ENCODE measurements around the gene ODAD4.
A peak's percentile ranks its signal among the peaks of the same experiment; 100 is the strongest.

Gene ODAD4

GRCh38 chr17:41975099-41976083, 45.0 kb downstream of the ODAD4 start:
- H3K4me2 ChIP-seq (ENCODE audit: low read length, poor library complexity, severe bottlenecking), result no peak overlapping the region
- no peak overlapping the region for H4K8ac ChIP-seq (ENCODE audit: low read length)
- no peaks in the 10 kb centered on the region for H3K9me3 ChIP-seq (ENCODE audit: control insufficient read depth, low read length)
- H3K4ac ChIP-seq (ENCODE audit: low read depth in 1 of 2, low read length in 2 of 2), result no peak overlapping the region
- no peak overlapping the region for H2AK5ac ChIP-seq (ENCODE audit: low read length, severe bottlenecking)
- 99% methylated on average over 9 of the region's 9 CpGs for WGBS
- peak overlapping the region; percentile 6 for H2BK15ac ChIP-seq (ENCODE audit: low read depth, poor library complexity, severe bottlenecking)
- DNase-seq, result no peak
- no peak overlapping the region for H4K91ac ChIP-seq (ENCODE audit: low read length)
- H3K27me3 ChIP-seq (ENCODE audit: control insufficient read depth in 1 of 2, insufficient read depth in 1 of 2, low read length in 2 of 2), result no peaks in the 10 kb centered on the region
- no peak overlapping the region for H3K14ac ChIP-seq (ENCODE audit: low read length in 2 of 2)
- H3K4me3 ChIP-seq (ENCODE audit: insufficient read depth in 1 of 2, low read depth in 1 of 2, low read length in 2 of 2), result peak overlapping the region in 1 of 2 experiments; percentile 56
- no peak overlapping the region for H3K23ac ChIP-seq (ENCODE audit: low read length in 2 of 2)
- peak overlapping the region in 1 of 2 experiments; percentile 24 for H2BK12ac ChIP-seq (ENCODE audit: low read length in 2 of 2)
- H3K36me3 ChIP-seq (ENCODE audit: control insufficient read depth in 1 of 2, insufficient read depth in 2 of 2, low read depth in 1 of 2, low read length in 2 of 2), result peaks cover 80 to 87% of the 10 kb centered on the region in 2 experiments
- peak overlapping the region; percentile 85 for H3K9ac ChIP-seq (ENCODE audit: low read length)
- H3K4me1 ChIP-seq (ENCODE audit: control insufficient read depth, insufficient read depth, low read depth, low read length), result peaks cover 12% of the 10 kb centered on the region
- no peak overlapping the region for H2BK5ac ChIP-seq (ENCODE audit: low read depth, low read length, poor library complexity, severe bottlenecking)
- no peak overlapping the region for H3K27ac ChIP-seq (ENCODE audit: low read length, poor library complexity, severe bottlenecking)
- peaks cover 21% of the 10 kb centered on the region for H3K79me1 ChIP-seq (replicated peaks; ENCODE audit: low read length, poor library complexity, severe bottlenecking)
- H2AFZ ChIP-seq (ENCODE audit: low read depth, low read length), result no peak overlapping the region
- H3K18ac ChIP-seq (ENCODE audit: low read depth in 1 of 2, low read length in 2 of 2), result no peak overlapping the region
- no peak overlapping the region for H2BK120ac ChIP-seq (ENCODE audit: low read depth, low read length)

- no peak overlapping the region for H2BK15ac ChIP-seq (ENCODE audit: low read depth, poor library complexity, severe bottlenecking)
- H4K91ac ChIP-seq (ENCODE audit: low read length), result no peak overlapping the region
- peaks cover 82 to 88% of the 10 kb centered on the region in 2 experiments for H3K36me3 ChIP-seq (ENCODE audit: control insufficient read depth in 1 of 2, insufficient read depth in 2 of 2, low read depth in 1 of 2, low read length in 2 of 2)
- peaks cover 21% of the 10 kb centered on the region for H3K79me1 ChIP-seq (replicated peaks; ENCODE audit: low read length, poor library complexity, severe bottlenecking)
- no peaks in the 10 kb centered on the region for H3K27me3 ChIP-seq (ENCODE audit: control insufficient read depth in 1 of 2, insufficient read depth in 1 of 2, low read length in 2 of 2)
- H2AFZ ChIP-seq (ENCODE audit: low read depth, low read length), result no peak overlapping the region
- H2BK12ac ChIP-seq (ENCODE audit: low read length in 2 of 2), result no peak overlapping the region
- peak overlapping the region; percentile 85 for H3K9ac ChIP-seq (ENCODE audit: low read length)
- H3K4me2 ChIP-seq (ENCODE audit: low read length, poor library complexity, severe bottlenecking), result no peak overlapping the region
- no peak overlapping the region for H2BK5ac ChIP-seq (ENCODE audit: low read depth, low read length, poor library complexity, severe bottlenecking)
- no peak overlapping the region for H3K23ac ChIP-seq (ENCODE audit: low read length in 2 of 2)
- no peak overlapping the region for H2BK120ac ChIP-seq (ENCODE audit: low read depth, low read length)
- no peak overlapping the region for H4K8ac ChIP-seq (ENCODE audit: low read length)
- peaks cover 12% of the 10 kb centered on the region for H3K4me1 ChIP-seq (ENCODE audit: control insufficient read depth, insufficient read depth, low read depth, low read length)
- no peak overlapping the region for H3K18ac ChIP-seq (ENCODE audit: low read depth in 1 of 2, low read length in 2 of 2)
- H3K27ac ChIP-seq (ENCODE audit: low read length, poor library complexity, severe bottlenecking), result no peak overlapping the region
- H3K4me3 ChIP-seq (ENCODE audit: insufficient read depth in 1 of 2, low read depth in 1 of 2, low read length in 2 of 2), result peak overlapping the region in 1 of 2 experiments; percentile 56
- no peak overlapping the region for H3K4ac ChIP-seq (ENCODE audit: low read depth in 1 of 2, low read length in 2 of 2)
- H3K9me3 ChIP-seq (ENCODE audit: control insufficient read depth, low read length), result no peaks in the 10 kb centered on the region
- DNase-seq, result no peak
- 95% methylated on average over 10 of the region's 11 CpGs for WGBS
- H2AK5ac ChIP-seq (ENCODE audit: low read length, severe bottlenecking), result no peak overlapping the region
- H3K14ac ChIP-seq (ENCODE audit: low read length in 2 of 2), result no peak overlapping the region
Observed at GRCh38 chr17:41976142-41976768, 45.8 kb downstream of the ODAD4 start.

GRCh38 chr17:41977991-41978390, 47.6 kb downstream of the ODAD4 start:
- Histone ChIP-seq H2AFZ (ENCODE audit: low read depth, low read length) (no peak overlapping the region), H3K36me3 (ENCODE audit: control insufficient read depth in 1 of 2, insufficient read depth in 2 of 2, low read depth in 1 of 2, low read length in 2 of 2) (peaks cover 78 to 88% of the 10 kb centered on the region in 2 experiments), H3K27ac (ENCODE audit: low read length, poor library complexity, severe bottlenecking) (no peak overlapping the region), H3K4me1 (ENCODE audit: control insufficient read depth, insufficient read depth, low read depth, low read length) (peaks cover 8% of the 10 kb centered on the region), H3K18ac (ENCODE audit: low read depth in 1 of 2, low read length in 2 of 2) (no peak overlapping the region), H2BK12ac (ENCODE audit: low read length in 2 of 2) (no peak overlapping the region), H2BK15ac (ENCODE audit: low read depth, poor library complexity, severe bottlenecking) (no peak overlapping the region), H2AK5ac (ENCODE audit: low read length, severe bottlenecking) (no peak overlapping the region), H3K4ac (ENCODE audit: low read depth in 1 of 2, low read length in 2 of 2) (no peak overlapping the region), H3K27me3 (ENCODE audit: control insufficient read depth in 1 of 2, insufficient read depth in 1 of 2, low read length in 2 of 2) (no peaks in the 10 kb centered on the region), H2BK5ac (ENCODE audit: low read depth, low read length, poor library complexity, severe bottlenecking) (no peak overlapping the region), H3K9ac (ENCODE audit: low read length) (no peak overlapping the region), H3K4me2 (ENCODE audit: low read length, poor library complexity, severe bottlenecking) (no peak overlapping the region), H4K8ac (ENCODE audit: low read length) (no peak overlapping the region), H3K14ac (ENCODE audit: low read length in 2 of 2) (no peak overlapping the region), H3K23ac (ENCODE audit: low read length in 2 of 2) (no peak overlapping the region), H3K79me1 (replicated peaks; ENCODE audit: low read length, poor library complexity, severe bottlenecking) (peaks cover 16% of the 10 kb centered on the region), H4K91ac (ENCODE audit: low read length) (no peak overlapping the region), H2BK120ac (ENCODE audit: low read depth, low read length) (no peak overlapping the region), H3K4me3 (ENCODE audit: insufficient read depth in 1 of 2, low read depth in 1 of 2, low read length in 2 of 2) (no peak overlapping the region), H3K9me3 (ENCODE audit: control insufficient read depth, low read length) (no peaks in the 10 kb centered on the region)
- WGBS, result 87% methylated on average over 4 of the region's 4 CpGs
- no peak for DNase-seq

All from mesenchymal stem cell (in vitro differentiated cells and primary cell).